Rectal smooth muscle tissue (tissue), 1 donor: ENCODE measurements around the gene SIRT6.
"Not testable (repeated sequence)": the region's sequence is repeated elsewhere in the genome, so short reads cannot be mapped to it uniquely, and the experiment has no call there.

Source experiments
- H3K27ac ChIP-seq: one replicate; pipeline ENCODE4 v1.7.0; 2013; ENCODE audit warnings: low read depth, low read length, inconsistent platforms
- H3K27me3 ChIP-seq: one replicate; pipeline ENCODE4 v1.7.0; 2013; ENCODE audit warnings: low read length; ENCODE audit not compliant: control insufficient read depth, insufficient read depth
- H3K36me3 ChIP-seq: one replicate; pipeline ENCODE4 v1.7.0; 2013; ENCODE audit warnings: low read length; ENCODE audit not compliant: control insufficient read depth, insufficient read depth
- H3K4me1 ChIP-seq: one replicate; pipeline ENCODE4 v1.7.0; 2013; ENCODE audit warnings: low read length; ENCODE audit not compliant: control insufficient read depth, insufficient read depth
- H3K4me3 ChIP-seq: one replicate; pipeline ENCODE4 v1.7.0; 2013; ENCODE audit warnings: low read length
- H3K9ac ChIP-seq: one replicate; pipeline ENCODE4 v1.7.0; 2013; ENCODE audit warnings: low read length

SIRT6 gene

GRCh38 chr19:4197228-4197624 is 14.9 kb upstream of the SIRT6 start:
- Histone ChIP-seq H3K4me3 (no peak overlapping the region), H3K9ac (no peak overlapping the region), H3K4me1 (no peaks in the 10 kb centered on the region), H3K27me3 (peaks cover 27% of the 10 kb centered on the region), H3K36me3 (no peaks in the 10 kb centered on the region), H3K27ac (no peak overlapping the region)

DNA sequence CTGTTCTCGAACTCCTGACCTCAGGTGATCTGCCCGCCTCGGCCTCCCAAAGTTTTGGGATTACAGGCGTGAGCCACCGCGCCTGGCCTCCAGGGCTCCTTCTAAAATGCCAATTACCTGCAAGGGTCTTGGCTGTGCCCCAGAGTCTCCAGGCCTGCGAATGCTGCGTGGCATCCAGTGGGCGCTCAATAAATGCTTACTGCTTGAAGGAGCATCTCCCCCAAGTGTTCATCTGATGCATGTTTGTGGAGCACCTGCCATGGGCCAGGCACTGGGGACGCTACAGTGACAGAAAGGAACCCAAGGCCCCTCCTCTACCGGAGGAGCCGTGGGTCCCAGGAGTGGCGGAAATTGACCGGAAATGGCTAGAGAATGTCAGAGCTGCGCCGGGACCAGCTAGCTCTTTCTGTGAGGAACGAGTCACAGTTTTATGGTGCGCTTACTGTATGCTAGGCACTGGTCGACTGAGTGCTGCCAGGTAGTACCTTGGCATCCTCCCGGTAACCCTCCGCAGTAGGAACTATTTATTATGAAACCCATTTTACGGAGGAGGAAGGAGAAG is 14.3 kb upstream of the SIRT6 start:
- Histone ChIP-seq H3K27me3 (peaks cover 27% of the 10 kb centered on the region), H3K9ac (no peak overlapping the region), H3K4me3 (no peak overlapping the region), H3K36me3 (no peaks in the 10 kb centered on the region), H3K27ac (no peak overlapping the region), H3K4me1 (no peaks in the 10 kb centered on the region)

- Histone ChIP-seq H3K9ac (no peak overlapping the region), H3K4me3 (no peak overlapping the region), H3K4me1 (no peaks in the 10 kb centered on the region), H3K27me3 (peaks cover 27% of the 10 kb centered on the region), H3K36me3 (no peaks in the 10 kb centered on the region), H3K27ac (no peak overlapping the region)
Measured at GRCh38 chr19:4196009-4196408, 13.6 kb upstream of the SIRT6 start.

- Histone ChIP-seq H3K4me1 (no peaks in the 10 kb centered on the region), H3K36me3 (no peaks in the 10 kb centered on the region), H3K27me3 (peaks cover 27% of the 10 kb centered on the region), H3K9ac (no peak overlapping the region), H3K4me3 (no peak overlapping the region), H3K27ac (no peak overlapping the region)
Measured at GRCh38 chr19:4194353-4194752, 12.0 kb upstream of the SIRT6 start.

DNA sequence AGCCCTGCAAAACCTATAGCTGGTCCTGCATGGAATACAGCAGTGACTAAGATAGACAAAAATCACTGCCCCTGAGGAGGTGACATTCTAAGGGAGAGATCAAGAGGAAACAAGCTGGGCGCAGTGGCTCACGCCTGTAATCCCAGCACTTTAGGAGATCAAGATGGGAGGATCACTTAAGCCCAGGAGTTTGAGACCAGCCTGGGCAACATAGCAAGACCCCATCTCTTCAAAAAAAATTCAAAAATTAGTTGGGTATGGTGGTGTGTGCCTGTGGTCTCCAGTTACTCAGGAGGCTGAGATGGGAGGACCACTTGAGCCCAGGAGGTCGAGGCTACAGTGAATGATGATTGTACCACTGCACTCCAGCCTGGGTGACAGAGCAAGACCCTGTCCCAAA is 10.2 kb upstream of the SIRT6 start:
- not testable (repeated sequence) for H3K4me1 ChIP-seq, H3K4me3 ChIP-seq, H3K36me3 ChIP-seq, H3K9ac ChIP-seq, H3K27ac ChIP-seq
- peaks cover 22% of the 10 kb centered on the region for H3K27me3 ChIP-seq

- Histone ChIP-seq H3K9ac (no peak overlapping the region), H3K36me3 (no peaks in the 10 kb centered on the region), H3K27me3 (peaks cover 5% of the 10 kb centered on the region)
Measured at GRCh38 chr19:4189641-4190040, 7.3 kb upstream of the SIRT6 start.

DNA sequence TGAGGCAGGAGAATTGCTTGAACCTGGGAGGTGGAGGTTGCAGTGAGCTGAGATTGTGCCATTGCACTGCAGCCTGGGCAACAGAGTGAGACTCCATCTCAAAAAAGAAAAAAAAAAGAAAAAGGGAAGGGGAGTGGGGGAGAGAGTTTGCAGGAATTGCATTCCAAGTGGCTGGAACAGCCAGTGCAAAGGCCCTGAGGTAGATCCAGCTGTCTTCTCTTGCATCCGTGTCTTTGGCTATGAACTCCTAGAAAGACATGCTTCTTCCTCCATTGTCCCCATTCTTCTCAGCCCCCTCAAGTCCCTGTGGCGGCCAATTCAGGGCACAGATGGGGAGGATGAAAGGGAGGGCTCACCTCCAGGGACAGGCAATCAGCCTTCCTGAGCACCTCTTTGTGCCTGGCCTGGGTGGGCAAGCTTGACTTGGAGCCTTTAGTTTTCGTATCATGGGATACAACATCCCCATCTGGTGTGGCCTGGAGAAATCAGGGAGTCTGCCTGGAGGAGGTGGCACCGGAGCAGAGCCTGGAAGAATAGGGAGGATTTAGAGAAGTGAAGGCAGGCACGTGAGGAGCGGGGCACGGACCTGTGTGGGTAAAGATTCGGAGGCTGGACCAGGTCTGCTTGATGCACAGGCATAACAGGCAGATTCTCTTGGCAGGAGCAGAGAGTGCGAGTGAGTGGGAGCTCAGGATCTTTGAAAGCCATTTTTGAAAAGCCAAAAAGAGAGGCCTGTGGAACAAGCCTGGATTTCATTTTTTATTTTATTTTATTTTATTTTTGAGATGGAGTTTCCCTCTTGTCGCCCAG is 5.2 kb upstream of the SIRT6 start:
- H3K4me1 ChIP-seq = peaks cover 3% of the 10 kb centered on the region
- H3K27me3 ChIP-seq = peaks cover 2% of the 10 kb centered on the region
- no peak overlapping the region for H3K4me3 ChIP-seq
- no peaks in the 10 kb centered on the region for H3K36me3 ChIP-seq
- no peak overlapping the region for H3K9ac ChIP-seq
- no peak overlapping the region for H3K27ac ChIP-seq

More at GRCh38 chr19:4189641-4190040, 7.3 kb upstream of the SIRT6 start:
- no peak overlapping the region for H3K4me3 ChIP-seq
- H3K27ac ChIP-seq = no peak overlapping the region
- H3K4me1 ChIP-seq = no peaks in the 10 kb centered on the region

DNA sequence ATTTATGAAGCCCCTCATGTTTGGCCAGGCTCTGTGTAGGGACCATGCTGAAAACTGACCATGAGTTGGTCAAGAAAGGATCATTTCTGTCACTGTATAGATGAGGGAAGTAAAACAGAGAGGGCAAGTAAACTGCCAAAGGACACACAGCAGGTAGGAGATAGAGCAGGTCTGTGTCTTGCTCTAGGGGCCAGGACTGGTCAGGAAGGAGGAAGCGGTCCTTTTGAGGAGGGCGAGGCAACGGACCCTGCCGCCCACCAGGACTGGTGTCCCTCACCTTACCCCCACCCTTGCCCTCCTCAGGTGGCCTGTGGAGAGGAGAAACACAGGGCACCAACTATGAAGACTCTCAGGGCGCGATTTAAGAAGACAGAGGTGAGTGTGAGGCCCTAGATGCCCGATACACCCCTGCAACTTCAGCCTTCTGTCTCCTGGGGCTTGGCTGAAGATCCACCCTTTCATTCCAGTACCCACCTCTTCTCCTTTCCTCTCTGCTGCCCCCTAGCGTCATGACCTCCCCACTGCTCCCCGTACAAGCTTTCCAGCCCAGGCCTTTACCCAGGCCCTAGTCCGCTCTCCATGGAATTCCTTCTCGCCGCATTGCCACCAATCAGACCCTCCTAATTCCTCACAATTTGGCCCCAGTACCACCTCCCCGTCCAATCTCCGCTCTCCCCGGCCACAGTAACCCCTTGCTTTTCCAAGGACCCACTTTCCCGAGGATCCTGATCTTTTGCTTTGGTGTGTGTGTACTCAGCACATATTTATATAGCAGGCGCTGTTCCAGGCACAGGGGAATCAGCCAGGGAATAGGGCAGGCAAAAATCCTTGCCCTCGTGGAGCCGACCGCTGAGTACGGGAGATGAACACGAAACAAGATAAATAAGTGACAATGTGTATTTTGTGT is 4.0 kb upstream of the SIRT6 start:
- H3K27ac ChIP-seq = no peak overlapping the region
- H3K27me3 ChIP-seq = peaks cover 2% of the 10 kb centered on the region
- no peak overlapping the region for H3K4me3 ChIP-seq
- no peak overlapping the region for H3K9ac ChIP-seq
- H3K36me3 ChIP-seq = no peaks in the 10 kb centered on the region
- peaks cover 3% of the 10 kb centered on the region for H3K4me1 ChIP-seq

DNA sequence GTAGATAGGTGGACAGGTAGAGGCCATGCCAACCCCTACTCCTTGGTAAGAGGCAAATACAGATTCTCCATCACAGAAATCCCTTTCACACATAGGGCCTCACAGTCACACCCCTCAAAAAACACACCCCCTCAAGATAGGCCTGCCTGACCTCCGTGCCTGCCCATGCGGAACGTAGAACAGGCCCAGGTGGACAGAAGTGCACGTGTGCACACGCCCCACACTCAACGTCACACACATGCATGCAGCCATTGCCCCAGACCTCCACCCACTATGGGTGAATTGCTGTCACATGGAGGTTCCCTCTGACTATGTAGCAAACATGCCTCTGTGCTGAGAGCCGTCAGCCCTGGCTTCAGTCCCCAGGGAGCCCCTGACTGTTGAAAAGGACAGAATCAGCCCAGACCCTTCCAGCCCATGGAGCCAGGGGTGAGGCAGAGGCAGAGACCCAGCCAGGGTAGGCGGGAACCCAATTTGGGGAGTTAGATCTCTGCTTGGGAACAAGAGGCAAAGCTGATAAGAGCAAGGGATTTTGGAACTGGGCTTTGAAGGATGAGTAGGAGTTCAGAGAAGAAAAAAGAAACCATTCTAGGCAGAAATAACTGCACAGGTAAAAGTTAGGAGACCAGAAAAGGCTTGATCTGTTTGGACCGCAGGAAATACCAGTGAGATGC is 3.2 kb upstream of the SIRT6 start:
- Histone ChIP-seq H3K36me3 (no peaks in the 10 kb centered on the region), H3K4me3 (no peak overlapping the region), H3K27ac (no peak overlapping the region), H3K9ac (no peak overlapping the region), H3K27me3 (peaks cover 2% of the 10 kb centered on the region), H3K4me1 (peaks cover 3% of the 10 kb centered on the region)

- no peak overlapping the region for H3K9ac ChIP-seq
Measured at GRCh38 chr19:4184718-4185352, 2.5 kb upstream of the SIRT6 start.

DNA sequence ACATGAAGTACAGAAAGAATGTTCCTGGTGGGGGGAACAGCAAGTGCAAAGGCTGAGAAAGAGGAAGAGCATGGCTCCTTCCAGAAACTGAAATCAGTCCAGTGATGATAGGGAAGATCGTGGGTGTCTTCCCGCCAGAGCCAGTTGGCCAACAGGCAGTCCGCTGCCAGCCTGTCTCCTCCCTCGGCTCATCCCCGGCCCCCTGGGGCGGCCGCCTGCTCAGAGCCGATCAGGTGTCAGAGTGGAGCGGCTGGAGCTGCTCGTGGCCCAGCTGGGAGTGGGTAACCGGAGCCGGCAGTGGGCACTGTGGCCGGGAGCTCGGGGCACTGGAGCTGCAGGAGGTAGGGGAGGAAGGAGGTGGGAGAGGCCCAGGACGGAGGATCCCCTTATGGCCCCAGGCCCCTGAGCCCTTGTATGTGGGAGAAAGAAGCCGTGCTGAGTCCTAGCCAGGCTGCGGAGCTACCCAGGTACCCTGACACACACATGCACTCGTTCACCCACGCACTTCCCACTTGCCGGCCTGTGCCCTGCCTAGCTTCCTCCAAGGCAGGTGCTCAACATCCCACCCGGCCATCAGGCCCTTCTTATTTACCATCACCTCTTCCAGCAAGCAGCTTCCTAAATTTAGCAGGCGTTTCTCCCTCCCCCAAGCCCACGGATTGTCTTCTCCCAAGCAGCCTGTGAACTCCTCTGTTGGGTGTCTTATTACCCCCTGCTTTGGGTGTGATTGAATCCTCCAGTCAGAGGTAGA is 1.8 kb upstream of the SIRT6 start:
- H3K36me3 ChIP-seq = no peaks in the 10 kb centered on the region
- H3K9ac ChIP-seq = no peak overlapping the region
- H3K4me1 ChIP-seq = peaks cover 3% of the 10 kb centered on the region
- no peak overlapping the region for H3K4me3 ChIP-seq
- peaks cover 2% of the 10 kb centered on the region for H3K27me3 ChIP-seq
- no peak overlapping the region for H3K27ac ChIP-seq

More at GRCh38 chr19:4184718-4185352, 2.5 kb upstream of the SIRT6 start:
- Histone ChIP-seq H3K4me3 (no peak overlapping the region), H3K36me3 (no peaks in the 10 kb centered on the region), H3K27ac (no peak overlapping the region), H3K4me1 (peaks cover 3% of the 10 kb centered on the region), H3K27me3 (peaks cover 2% of the 10 kb centered on the region)
